ENCODE results near the gene BLM.

BLM gene

DNA sequence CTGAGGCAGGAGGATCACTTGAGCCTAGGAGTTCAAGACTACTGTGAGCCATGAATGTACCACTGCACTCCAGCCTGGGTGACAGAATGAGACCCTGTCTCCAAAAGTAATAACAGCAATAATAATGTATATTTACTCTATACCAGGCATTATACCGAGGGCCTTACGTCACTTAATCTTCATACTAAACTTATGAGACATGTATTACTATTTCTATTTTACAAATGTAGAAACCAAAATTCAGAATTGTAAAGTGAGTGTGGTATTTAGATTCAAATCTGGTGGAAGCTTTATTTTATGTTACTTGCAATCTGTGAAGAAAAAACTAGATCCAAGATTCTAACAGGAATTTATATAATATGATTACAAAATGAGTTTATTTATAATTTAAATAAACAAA lies 9.7 kb upstream of the BLM start:
- H3K27ac ChIP-seq = no peak overlapping the region
- H3K36me3 ChIP-seq = no peaks in the 10 kb centered on the region
- peaks cover 7% of the 10 kb centered on the region for H3K9me3 ChIP-seq (ENCODE audit: severe bottlenecking)
- TF ChIP-seq, protein P1, sequence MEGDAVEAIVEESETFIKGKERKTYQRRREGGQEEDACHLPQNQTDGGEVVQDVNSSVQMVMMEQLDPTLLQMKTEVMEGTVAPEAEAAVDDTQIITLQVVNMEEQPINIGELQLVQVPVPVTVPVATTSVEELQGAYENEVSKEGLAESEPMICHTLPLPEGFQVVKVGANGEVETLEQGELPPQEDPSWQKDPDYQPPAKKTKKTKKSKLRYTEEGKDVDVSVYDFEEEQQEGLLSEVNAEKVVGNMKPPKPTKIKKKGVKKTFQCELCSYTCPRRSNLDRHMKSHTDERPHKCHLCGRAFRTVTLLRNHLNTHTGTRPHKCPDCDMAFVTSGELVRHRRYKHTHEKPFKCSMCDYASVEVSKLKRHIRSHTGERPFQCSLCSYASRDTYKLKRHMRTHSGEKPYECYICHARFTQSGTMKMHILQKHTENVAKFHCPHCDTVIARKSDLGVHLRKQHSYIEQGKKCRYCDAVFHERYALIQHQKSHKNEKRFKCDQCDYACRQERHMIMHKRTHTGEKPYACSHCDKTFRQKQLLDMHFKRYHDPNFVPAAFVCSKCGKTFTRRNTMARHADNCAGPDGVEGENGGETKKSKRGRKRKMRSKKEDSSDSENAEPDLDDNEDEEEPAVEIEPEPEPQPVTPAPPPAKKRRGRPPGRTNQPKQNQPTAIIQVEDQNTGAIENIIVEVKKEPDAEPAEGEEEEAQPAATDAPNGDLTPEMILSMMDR (IDR thresholded peaks at IDR 0.05; ENCODE audit: low read depth, low read length) = no peak
- no peaks in the 10 kb centered on the region for H3K27me3 ChIP-seq (ENCODE audit: insufficient read depth, low read depth, severe bottlenecking)
- DNase-seq = no peak
- H3K4me3 ChIP-seq (ENCODE audit: low read depth, low read length) = no peak overlapping the region

DNA sequence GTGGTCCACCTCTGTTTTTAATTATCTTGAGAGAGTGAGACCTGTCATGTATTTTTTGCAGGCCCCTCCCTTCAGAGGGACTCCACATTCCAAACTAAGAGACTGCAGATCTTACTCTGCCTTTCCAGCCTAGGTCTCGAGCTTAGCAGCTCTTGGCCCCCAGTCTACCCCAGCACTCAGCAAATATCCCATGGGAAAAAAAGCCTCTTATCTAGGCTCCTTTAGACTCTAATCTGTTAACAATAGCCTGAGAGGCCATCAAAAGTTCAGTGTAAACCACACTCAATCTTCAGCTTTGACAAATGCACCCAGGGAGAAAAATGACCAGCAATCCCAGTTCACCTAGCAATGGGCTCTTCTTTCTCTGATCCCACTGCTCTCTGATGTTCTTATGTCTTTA lies 8.6 kb upstream of the BLM start:
- H3K4me3 ChIP-seq (ENCODE audit: low read depth, low read length) = no peak overlapping the region
- peak; percentile 65 for DNase-seq
- no peaks in the 10 kb centered on the region for H3K27me3 ChIP-seq (ENCODE audit: insufficient read depth, low read depth, severe bottlenecking)
- TF ChIP-seq, protein P1 (IDR thresholded peaks at IDR 0.05; ENCODE audit: low read depth, low read length) = no peak
- H3K27ac ChIP-seq = no peak overlapping the region
- H3K36me3 ChIP-seq = no peaks in the 10 kb centered on the region
- no peaks in the 10 kb centered on the region for H3K9me3 ChIP-seq (ENCODE audit: severe bottlenecking)

DNA sequence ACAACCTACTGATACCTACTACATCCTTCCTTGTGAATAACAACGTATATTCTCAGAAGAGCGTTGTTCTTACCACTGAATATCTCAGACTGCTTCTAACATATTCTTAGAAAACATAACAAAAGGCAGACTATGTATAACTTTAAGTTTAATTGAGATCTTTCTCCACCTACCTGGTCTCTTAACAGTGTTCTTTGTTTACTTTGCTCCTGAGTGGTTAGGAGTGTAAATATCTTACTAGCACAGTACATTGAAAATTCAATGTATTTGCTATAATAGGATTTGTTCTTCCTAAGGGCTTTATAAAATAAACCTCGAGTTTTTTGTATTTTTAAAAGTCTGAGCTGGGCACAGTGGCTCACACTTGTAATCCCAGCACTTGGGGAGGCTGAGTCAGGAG lies 7.9 kb upstream of the BLM start:
- no peaks in the 10 kb centered on the region for H3K36me3 ChIP-seq
- TF ChIP-seq, protein P1 (IDR thresholded peaks at IDR 0.05; ENCODE audit: low read depth, low read length) = no peak
- DNase-seq = no peak

DNA sequence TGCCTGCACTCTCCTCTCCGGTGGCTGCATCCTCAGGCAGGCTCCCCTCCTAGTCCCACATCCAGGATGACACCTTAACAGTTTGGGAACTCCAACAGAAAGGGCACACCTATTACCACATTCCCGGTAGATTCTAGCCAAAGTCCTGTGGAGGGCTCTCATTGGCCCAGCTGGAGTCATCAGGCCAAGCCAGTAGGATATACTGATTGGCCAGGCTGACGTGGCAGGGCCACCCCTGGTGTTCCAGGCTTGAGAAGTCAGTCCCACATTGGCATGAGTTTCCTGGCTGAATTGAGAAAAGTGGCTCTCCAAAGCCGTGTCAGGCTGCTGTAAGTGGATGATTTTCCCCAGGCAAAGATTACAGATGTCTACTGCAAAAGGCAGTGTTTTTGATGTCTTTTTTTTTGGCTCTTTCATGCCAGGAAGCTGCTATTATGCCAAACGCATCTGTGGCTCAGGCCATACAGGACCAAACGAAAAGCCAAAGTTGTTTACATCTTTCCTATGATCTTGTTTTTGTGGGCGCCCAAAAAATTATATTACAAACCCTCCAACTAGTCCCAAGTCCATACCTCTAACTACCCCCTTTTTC lies 6.6 kb upstream of the BLM start:
- H3K27ac ChIP-seq = no peak overlapping the region

More for the DNA sequence above, 7.9 kb upstream of the BLM start:
- Histone ChIP-seq H3K27ac (no peak overlapping the region), H3K27me3 (ENCODE audit: insufficient read depth, low read depth, severe bottlenecking) (no peaks in the 10 kb centered on the region), H3K4me3 (ENCODE audit: low read depth, low read length) (no peak overlapping the region), H3K9me3 (ENCODE audit: severe bottlenecking) (no peaks in the 10 kb centered on the region)

DNA sequence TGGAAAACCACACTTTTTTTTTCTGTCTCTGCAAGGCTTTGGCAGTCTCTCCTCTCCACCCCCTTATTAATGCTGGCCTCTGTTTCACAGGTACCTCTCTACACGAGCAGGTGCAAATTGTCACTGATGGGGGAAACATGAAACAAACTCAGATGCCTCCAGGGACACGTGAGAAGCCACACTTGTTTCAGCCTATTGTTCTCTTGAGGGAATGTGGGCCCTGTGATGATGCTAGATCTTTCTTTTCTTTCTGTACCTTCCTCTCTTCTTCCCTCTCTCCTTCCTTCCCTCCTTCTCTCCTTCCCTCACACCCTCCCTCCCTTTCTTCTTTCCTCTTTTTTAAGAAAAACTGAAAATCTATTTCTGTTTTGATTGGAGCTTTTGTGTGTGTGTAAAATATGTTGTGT lies 5.7 kb upstream of the BLM start:
- Histone ChIP-seq H3K36me3 (no peaks in the 10 kb centered on the region), H3K27ac (no peak overlapping the region), H3K27me3 (ENCODE audit: insufficient read depth, low read depth, severe bottlenecking) (no peaks in the 10 kb centered on the region), H3K4me3 (ENCODE audit: low read depth, low read length) (no peak overlapping the region), H3K9me3 (ENCODE audit: severe bottlenecking) (no peaks in the 10 kb centered on the region)
- TF ChIP-seq, protein P1 (IDR thresholded peaks at IDR 0.05; ENCODE audit: low read depth, low read length) = no peak
- DNase-seq = no peak

More for the DNA sequence above, 6.6 kb upstream of the BLM start:
- TF ChIP-seq, protein P1 (IDR thresholded peaks at IDR 0.05; ENCODE audit: low read depth, low read length) = no peak
- no peak for DNase-seq
- Histone ChIP-seq H3K9me3 (ENCODE audit: severe bottlenecking) (no peaks in the 10 kb centered on the region), H3K4me3 (ENCODE audit: low read depth, low read length) (no peak overlapping the region), H3K27me3 (ENCODE audit: insufficient read depth, low read depth, severe bottlenecking) (no peaks in the 10 kb centered on the region), H3K36me3 (no peaks in the 10 kb centered on the region)

DNA sequence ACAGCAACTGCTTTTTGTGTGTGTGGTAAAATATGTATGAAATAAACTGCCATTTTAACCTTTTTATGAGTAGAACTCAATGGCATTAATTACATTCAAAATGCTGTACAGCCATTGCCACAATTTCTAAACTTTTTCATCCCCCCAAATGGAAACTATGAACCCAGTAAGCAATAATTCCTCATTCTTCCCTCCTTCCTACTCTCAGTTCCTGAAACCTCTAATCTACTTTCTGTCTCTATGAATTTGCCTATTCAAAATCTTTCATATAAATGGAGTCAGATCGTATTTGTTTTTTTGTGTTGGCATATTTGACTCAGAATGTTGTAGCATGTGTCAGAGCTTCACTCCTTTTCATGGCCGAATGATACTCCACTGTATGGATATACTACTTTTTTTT lies 5.3 kb upstream of the BLM start:
- no peak overlapping the region for H3K4me3 ChIP-seq (ENCODE audit: low read depth, low read length)
- no peak for DNase-seq
- H3K36me3 ChIP-seq = no peaks in the 10 kb centered on the region
- no peak overlapping the region for H3K27ac ChIP-seq
- TF ChIP-seq, protein P1 (IDR thresholded peaks at IDR 0.05; ENCODE audit: low read depth, low read length) = no peak
- H3K9me3 ChIP-seq (ENCODE audit: severe bottlenecking) = no peaks in the 10 kb centered on the region
- no peaks in the 10 kb centered on the region for H3K27me3 ChIP-seq (ENCODE audit: insufficient read depth, low read depth, severe bottlenecking)
